Naive thymus-derived CD8-positive, alpha-beta T cell (primary cell): ENCODE measurements around the gene FOXN1. TPM values are rescaled to one million over a fixed set of nuclear protein-coding genes. Genes with fewer than 3 reads are reported as not detected.
A peak's percentile ranks its signal among the peaks of the same experiment; 100 is the strongest.

Source experiments
- ATAC-seq, 2 donors: fragments of 150-1000 bp; cut with Tn5 transposase in 1 of 2; sonication (Bioruptor Pico), chemical (Tn5 transposase) in 1 of 2; 1 replicate in 1 of 2; 2 replicates in 1 of 2; pipeline ENCODE4 v1.10.0; 2021; ENCODE audit warnings: mild to moderate bottlenecking in 2 of 2, moderate library complexity in 2 of 2
- POLR2A ChIA-PET: fragments of 350-600 bp; sonication (Branson Sonifier 250); formaldehyde crosslinking; loops from one replicate; lab custom pipeline; 2021; ENCODE audit warnings: antibody characterized with exemption; lab: Charles Lee
- DNase-seq, 10 donors: peaks; one replicate each; pipeline versions ENCODE4 v3.0.0 to v3.0.0-alpha.2; 2020 to 2022
- H3K27ac Mint-ChIP-seq, 10 donors: one replicate each; pipeline ENCODE4 v1.8.0; 2020 to 2022; ENCODE audit warnings: mild to moderate bottlenecking in 10 of 10, mixed read lengths in 10 of 10, moderate library complexity in 4 of 10, inconsistent platforms in 1 of 10
- H3K27me3 Mint-ChIP-seq, 5 donors: one replicate each; pipeline ENCODE4 v1.8.0; 2021 to 2022; ENCODE audit warnings: mixed read lengths in 5 of 5
- H3K36me3 Mint-ChIP-seq, 3 donors: one replicate each; pipeline ENCODE4 v1.8.0; 2020 to 2022; ENCODE audit warnings: mixed read lengths in 3 of 3, mild to moderate bottlenecking in 2 of 3, inconsistent platforms in 1 of 3
- H3K4me1 Mint-ChIP-seq, 4 donors: one replicate each; pipeline ENCODE4 v1.8.0; 2021 to 2022; ENCODE audit warnings: mixed read lengths in 4 of 4
- H3K4me3 Mint-ChIP-seq, 10 donors: one replicate each; pipeline ENCODE4 v1.8.0; 2020 to 2022; ENCODE audit warnings: mild to moderate bottlenecking in 10 of 10, mixed read lengths in 10 of 10, moderate library complexity in 6 of 10, inconsistent platforms in 1 of 10
- H3K9me3 Mint-ChIP-seq, 9 donors: one replicate each; pipeline ENCODE4 v1.8.0; 2020 to 2022; ENCODE audit warnings: mixed read lengths in 9 of 9, mild to moderate bottlenecking in 3 of 9, inconsistent platforms in 1 of 9, moderate library complexity in 1 of 9
- polyA plus RNA-seq, 3 donors: library from polyadenylated mRNA; unstranded; fragments of 300-500 nt; fragmentation: Illumina TruSeq; gene quantifications; one replicate each; pipeline ENCODE4 v1.2.3, GENCODE V29; 2021
- total RNA-seq, 8 experiments: library from RNA in 2 of 8; stranded (reverse) in 2 of 8; gene quantifications; one replicate each; pipeline ENCODE4 v1.2.3 and lab custom pipeline; 2021 to 2026

FOXN1 gene
- total and polyA plus RNA-seq, 5 experiments from 2014 or later = not detected

- DNase-seq = peak; percentile 25 to 75 (median 61)
- peaks cover 0 to 13% (median 8%) of the 10 kb centered on the region in 3 donors for H3K36me3 Mint-ChIP-seq
- POLR2A ChIA-PET = interaction anchor here (0.9 to 7.5 kb wide), 3 partner anchors 24 to 214 kb away, joined by 3 to 81 read pairs (median 4); partner anchors contain the start of genes ALDOC, PIGS and TNFAIP1
- peak; percentile 46 to 88 for ATAC-seq
- no peaks in the 10 kb centered on the region for H3K27me3 Mint-ChIP-seq
- H3K9me3 Mint-ChIP-seq = no peaks in the 10 kb centered on the region
- H3K4me3 Mint-ChIP-seq = peak overlapping the region in 8 of 10 donors; percentile 12 to 73 (median 48)
- H3K27ac Mint-ChIP-seq = peak overlapping the region; percentile 61 to 97 (median 92)
- peaks cover 43 to 63% (median 55%) of the 10 kb centered on the region in 4 donors for H3K4me1 Mint-ChIP-seq
Measured at GRCh38 chr17:28549236-28550132, 43.3 kb downstream of the FOXN1 start.

- Mint-ChIP-seq H3K27ac (peak overlapping the region; percentile 31 to 97 (median 92)), H3K4me3 (peak overlapping the region in 9 of 10 donors; percentile 23 to 97 (median 91)), H3K9me3 (no peaks in the 10 kb centered on the region), H3K27me3 (no peaks in the 10 kb centered on the region), H3K4me1 (peaks cover 43 to 63% (median 55%) of the 10 kb centered on the region in 4 donors), H3K36me3 (peaks cover 0 to 21% (median 12%) of the 10 kb centered on the region in 3 donors)
- DNase-seq = peak in 1 of 10 donors; percentile 27
- ATAC-seq = no peak
- POLR2A ChIA-PET = interaction anchor here (0.7 to 7.5 kb wide), 3 partner anchors 23 to 177 kb away, joined by 3 to 81 read pairs (median 16); partner anchors contain the start of genes ALDOC, PIGS and SPAG5
Measured at GRCh38 chr17:28550858-28551257, 44.7 kb downstream of the FOXN1 start.

- Mint-ChIP-seq H3K27ac (peak overlapping the region; percentile 71 to 97 (median 92)), H3K4me3 (peak overlapping the region; percentile 85 to 97 (median 91)), H3K4me1 (peaks cover 43 to 63% (median 55%) of the 10 kb centered on the region in 4 donors), H3K27me3 (no peaks in the 10 kb centered on the region), H3K9me3 (no peaks in the 10 kb centered on the region), H3K36me3 (peaks cover 0 to 28% (median 18%) of the 10 kb centered on the region in 3 donors)
- DNase-seq (peak in 2 of 10 donors; percentile 16 to 52), ATAC-seq (no peak)
- POLR2A ChIA-PET = interaction anchor here (1.2 to 7.5 kb wide), 4 partner anchors 22 to 168 kb away, joined by 3 to 81 read pairs (median 10); partner anchors contain the start of genes ALDOC, PIGS, RPL23A and SPAG5
Measured at GRCh38 chr17:28551421-28552175, 45.5 kb downstream of the FOXN1 start.

GRCh38 chr17:28552176-28552999 is 46.2 kb downstream of the FOXN1 start, which contains the start of gene UNC119:
UNC119 (minus strand) TSS chr17:28552624; CDS start chr17:28552557, 67 bp downstream.
- POLR2A ChIA-PET = interaction anchor here (1.2 to 7.5 kb wide), 5 partner anchors 13 to 167 kb away, joined by 3 to 81 read pairs (median 4); partner anchors contain the start of genes ALDOC, PIGS, RPL23A and SPAG5
- peaks cover 43 to 62% (median 53%) of the 10 kb centered on the region in 4 donors for H3K4me1 Mint-ChIP-seq
- peak; percentile 67 to 82 for ATAC-seq
- DNase-seq = peak; percentile 53 to 90 (median 76)
- H3K4me3 Mint-ChIP-seq = peak within 1 kb of the TSS; percentile 90 to 97 (median 91)
- H3K9me3 Mint-ChIP-seq = no peaks in the 10 kb centered on the region
- peak within 1 kb of the TSS; percentile 71 to 97 (median 93) for H3K27ac Mint-ChIP-seq
- H3K27me3 Mint-ChIP-seq = no peaks in the 10 kb centered on the region
- H3K36me3 Mint-ChIP-seq = peaks cover 0 to 36% (median 19%) of the 10 kb centered on the region in 3 donors

- H3K36me3 Mint-ChIP-seq = peaks cover 0 to 43% (median 23%) of the 10 kb centered on the region in 3 donors
- no peak for ATAC-seq
- POLR2A ChIA-PET = interaction anchor here (1.2 to 7.5 kb wide), 4 partner anchors 12 to 166 kb away, joined by 3 to 81 read pairs (median 10); partner anchors contain the start of genes ALDOC, PIGS, RPL23A and SPAG5
- H3K27me3 Mint-ChIP-seq = no peaks in the 10 kb centered on the region
- DNase-seq = no peak
- peaks cover 40 to 55% (median 48%) of the 10 kb centered on the region in 4 donors for H3K4me1 Mint-ChIP-seq
- peak overlapping the region; percentile 73 to 93 (median 90) for H3K4me3 Mint-ChIP-seq
- H3K27ac Mint-ChIP-seq = peak overlapping the region; percentile 4 to 93 (median 82)
- H3K9me3 Mint-ChIP-seq = no peaks in the 10 kb centered on the region
Measured at GRCh38 chr17:28553000-28553505, 46.9 kb downstream of the FOXN1 start.

GRCh38 chr17:28554565-28554964 is 48.4 kb downstream of the FOXN1 start:
- peak overlapping the region in 1 of 10 donors; percentile 8 for H3K27ac Mint-ChIP-seq
- ATAC-seq = no peak
- POLR2A ChIA-PET = interaction anchor here (0.8 kb wide), 2 partner anchors 21 to 59 kb away, joined by 3 read pairs; no protein-coding TSS in a partner anchor
- peak overlapping the region in 2 of 10 donors; percentile 14 to 39 for H3K4me3 Mint-ChIP-seq
- H3K27me3 Mint-ChIP-seq = no peaks in the 10 kb centered on the region
- no peak for DNase-seq
- H3K36me3 Mint-ChIP-seq = peaks cover 0 to 57% (median 29%) of the 10 kb centered on the region in 3 donors
- H3K9me3 Mint-ChIP-seq = no peaks in the 10 kb centered on the region
- H3K4me1 Mint-ChIP-seq = peaks cover 25 to 40% (median 32%) of the 10 kb centered on the region in 4 donors

GRCh38 chr17:28555022-28555421 is 48.9 kb downstream of the FOXN1 start:
- ATAC-seq = no peak
- Mint-ChIP-seq H3K36me3 (peaks cover 0 to 61% (median 31%) of the 10 kb centered on the region in 3 donors), H3K4me3 (no peak overlapping the region), H3K27ac (no peak overlapping the region), H3K4me1 (peaks cover 21 to 36% (median 28%) of the 10 kb centered on the region in 4 donors), H3K27me3 (no peaks in the 10 kb centered on the region), H3K9me3 (no peaks in the 10 kb centered on the region)
- POLR2A ChIA-PET = interaction anchor here (0.8 kb wide), 2 partner anchors 20 to 60 kb away, joined by 3 read pairs; no protein-coding TSS in a partner anchor
- no peak for DNase-seq

GRCh38 chr17:28563475-28563874 is 57.3 kb downstream of the FOXN1 start:
- peaks cover 13 to 25% (median 24%) of the 10 kb centered on the region in 4 donors for H3K4me1 Mint-ChIP-seq
- H3K36me3 Mint-ChIP-seq = peaks cover 0 to 80% (median 18%) of the 10 kb centered on the region in 3 donors
- no peak for DNase-seq
- peak overlapping the region in 1 of 10 donors; percentile 29 for H3K27ac Mint-ChIP-seq
- H3K27me3 Mint-ChIP-seq = no peaks in the 10 kb centered on the region
- H3K9me3 Mint-ChIP-seq = no peaks in the 10 kb centered on the region
- H3K4me3 Mint-ChIP-seq = no peak overlapping the region
- ATAC-seq = no peak
- POLR2A ChIA-PET = interaction anchor here (1.2 kb wide), 1 partner anchor 9 kb away, joined by 3 read pairs; no protein-coding TSS in a partner anchor

GRCh38 chr17:28567604-28568003 is 61.5 kb downstream of the FOXN1 start:
- POLR2A ChIA-PET = no interaction called here
- ATAC-seq = no peak
- Mint-ChIP-seq H3K4me1 (peaks cover 32 to 60% (median 50%) of the 10 kb centered on the region in 4 donors), H3K4me3 (peak overlapping the region in 6 of 10 donors; percentile 12 to 64 (median 46)), H3K27me3 (no peaks in the 10 kb centered on the region), H3K27ac (peak overlapping the region; percentile 13 to 91 (median 61)), H3K9me3 (no peaks in the 10 kb centered on the region), H3K36me3 (peaks cover 0 to 59% (median 8%) of the 10 kb centered on the region in 3 donors)
- no peak for DNase-seq

GRCh38 chr17:28569446-28569845 is 63.3 kb downstream of the FOXN1 start:
- H3K4me3 Mint-ChIP-seq = peak overlapping the region; percentile 35 to 98 (median 95)
- no peaks in the 10 kb centered on the region for H3K9me3 Mint-ChIP-seq
- no peaks in the 10 kb centered on the region for H3K27me3 Mint-ChIP-seq
- POLR2A ChIA-PET = interaction anchor here (1.2 to 9.0 kb wide), 4 partner anchors 19 to 142 kb away, joined by 3 to 81 read pairs (median 26); partner anchors contain the start of genes BLTP2, PROCA1, SPAG5 and UNC119
- DNase-seq (no peak), ATAC-seq (no peak)
- H3K4me1 Mint-ChIP-seq = peaks cover 40 to 67% (median 59%) of the 10 kb centered on the region in 4 donors
- H3K27ac Mint-ChIP-seq = peak overlapping the region in 9 of 10 donors; percentile 5 to 98 (median 68)
- peaks cover 0 to 41% (median 2%) of the 10 kb centered on the region in 3 donors for H3K36me3 Mint-ChIP-seq
